Astrocyte (in vitro differentiated cells and primary cell): Measurements from ENCODE around the gene DYNLRB1. TPM values are rescaled to one million over a fixed set of nuclear protein-coding genes. Genes with fewer than 3 reads are reported as not detected.
A peak's percentile ranks its signal among the peaks of the same experiment; 100 is the strongest.
"Not testable (repeated sequence)": the region's sequence is repeated elsewhere in the genome, so short reads cannot be mapped to it uniquely, and the experiment has no call there.

Source experiments
- DNase-seq: peaks from one replicate; pipeline ENCODE4 v3.0.0-alpha.2; 2010; ENCODE audit warnings: low read depth
- FAIRE-seq: peaks from 2 replicates; lab custom pipeline; 2011; peaks lifted over from hg19 to GRCh38; lab: Jason Lieb, UNC
- H2AFZ ChIP-seq: 2 replicates; pipeline ENCODE4 v1.6.0; 2012; ENCODE audit warnings: low read depth, low read length, inconsistent platforms
- H3K27ac ChIP-seq: 2 replicates; pipeline ENCODE4 v1.5.1; 2011; ENCODE audit warnings: low read depth, low read length, inconsistent platforms
- H3K27me3 ChIP-seq: 2 replicates; pipeline ENCODE4 v1.6.0; 2011; ENCODE audit warnings: low read length, inconsistent platforms; ENCODE audit not compliant: insufficient read depth
- H3K36me3 ChIP-seq: 2 replicates; pipeline ENCODE4 v1.5.1; 2011; ENCODE audit warnings: low read length, inconsistent platforms; ENCODE audit not compliant: insufficient read depth
- H3K4me1 ChIP-seq: 2 replicates; pipeline ENCODE4 v1.5.1; 2011; ENCODE audit warnings: low read length, inconsistent platforms; ENCODE audit not compliant: insufficient read depth
- H3K4me2 ChIP-seq: 2 replicates; pipeline ENCODE4 v1.6.0; 2012; ENCODE audit warnings: low read length, inconsistent platforms
- H3K4me3 ChIP-seq: 2 replicates; pipeline ENCODE4 v1.5.1; 2011; ENCODE audit warnings: low read depth, mild to moderate bottlenecking, low read length, inconsistent platforms; ENCODE audit not compliant: insufficient read depth
- H3K79me2 ChIP-seq: 2 replicates; pipeline ENCODE4 v1.6.0; 2012; ENCODE audit warnings: mild to moderate bottlenecking, low read length, inconsistent platforms; ENCODE audit not compliant: insufficient read depth
- H3K9ac ChIP-seq: 2 replicates; pipeline ENCODE4 v1.6.0; 2012; ENCODE audit warnings: mild to moderate bottlenecking, low read length, inconsistent platforms
- H3K9me3 ChIP-seq: 2 replicates; pipeline ENCODE4 v1.5.1; 2012; ENCODE audit warnings: low read depth, mild to moderate bottlenecking, low read length, inconsistent platforms; ENCODE audit not compliant: insufficient read depth
- H4K20me1 ChIP-seq: 2 replicates; pipeline ENCODE4 v1.6.0; 2012; ENCODE audit warnings: low read length, inconsistent platforms; ENCODE audit not compliant: insufficient read depth
- H3K27ac Mint-ChIP-seq: one replicate; pipeline ENCODE4 v1.8.0; 2021; ENCODE audit warnings: mild to moderate bottlenecking, mixed read lengths; ENCODE audit not compliant: unreplicated experiment
- H3K27me3 Mint-ChIP-seq: one replicate; pipeline ENCODE4 v1.8.0; 2021; ENCODE audit warnings: low read depth, mixed read lengths; ENCODE audit not compliant: unreplicated experiment
- H3K36me3 Mint-ChIP-seq: one replicate; pipeline ENCODE4 v1.8.0; 2021; ENCODE audit warnings: low read depth, mixed read lengths; ENCODE audit not compliant: unreplicated experiment
- H3K4me1 Mint-ChIP-seq: one replicate; pipeline ENCODE4 v1.8.0; 2021; ENCODE audit warnings: low read depth, mixed read lengths; ENCODE audit not compliant: unreplicated experiment
- H3K4me3 Mint-ChIP-seq: one replicate; pipeline ENCODE4 v1.8.0; 2021; ENCODE audit warnings: mild to moderate bottlenecking, moderate library complexity, mixed read lengths; ENCODE audit not compliant: unreplicated experiment
- H3K9me3 Mint-ChIP-seq: one replicate; pipeline ENCODE4 v1.8.0; 2021; ENCODE audit warnings: mild to moderate bottlenecking, mixed read lengths; ENCODE audit not compliant: unreplicated experiment
- CTCF ChIP-seq: IDR thresholded peaks from 2 replicates; pipeline ENCODE4 v1.5.1; 2011; ENCODE audit warnings: low read depth, mild to moderate bottlenecking, inconsistent platforms, low read length, moderate library complexity; ENCODE audit not compliant: insufficient read depth
- EZH2 ChIP-seq: IDR thresholded peaks from 2 replicates; pipeline ENCODE4 v1.6.1; 2012; ENCODE audit warnings: mild to moderate bottlenecking, low read length, inconsistent platforms; ENCODE audit not compliant: insufficient read depth
- total RNA-seq: library from RNA; stranded (reverse); gene quantifications from 2 replicates; pipeline ENCODE4 v1.2.1, GENCODE V29; 2021

Gene DYNLRB1
- total RNA-seq, 1 donor from 2014 or later, result 118 TPM

- FAIRE-seq, result no peak
Observed at GRCh38 chr20:34514897-34515483, 1.2 kb upstream of the DYNLRB1 start.

GRCh38 chr20:34515484-34516246 lies 557 bp upstream of the DYNLRB1 start:
- Histone ChIP-seq H3K79me2 (peaks cover 42% of the 10 kb centered on the region), H3K27me3 (no peaks in the 10 kb centered on the region), H3K4me2 (peak overlapping the region; percentile 91), H3K9ac (peak overlapping the region; percentile 93), H3K27ac (peak overlapping the region; percentile 89), H3K9me3 (no peaks in the 10 kb centered on the region), H3K36me3 (peaks cover 5% of the 10 kb centered on the region), H4K20me1 (peaks cover 33% of the 10 kb centered on the region), H3K4me1 (peaks cover 19% of the 10 kb centered on the region), H2AFZ (no peak overlapping the region), H3K4me3 (peak overlapping the region; percentile 92)
- FAIRE-seq (no peak), DNase-seq (peak; percentile 42)
- H3K4me3 Mint-ChIP-seq, result peak overlapping the region; percentile 94
- H3K27ac Mint-ChIP-seq, result peak overlapping the region; percentile 97
- H3K4me1 Mint-ChIP-seq, result peaks cover 8% of the 10 kb centered on the region
- H3K9me3 Mint-ChIP-seq, result no peaks in the 10 kb centered on the region
- H3K36me3 Mint-ChIP-seq, result peaks cover 12% of the 10 kb centered on the region
- TF ChIP-seq CTCF (no peak), EZH2 (no peak)
- H3K27me3 Mint-ChIP-seq, result no peaks in the 10 kb centered on the region

More at GRCh38 chr20:34514897-34515483, 1.2 kb upstream of the DYNLRB1 start:
- peak overlapping the region; percentile 92 for H3K4me3 ChIP-seq
- peak overlapping the region; percentile 93 for H3K9ac ChIP-seq
- Mint-ChIP-seq H3K36me3 (peaks cover 14% of the 10 kb centered on the region), H3K27me3 (no peaks in the 10 kb centered on the region), H3K27ac (peak overlapping the region; percentile 97), H3K9me3 (no peaks in the 10 kb centered on the region), H3K4me3 (peak overlapping the region; percentile 94), H3K4me1 (peaks cover 9% of the 10 kb centered on the region)
- H3K4me2 ChIP-seq, result peak overlapping the region; percentile 91
- peaks cover 19% of the 10 kb centered on the region for H3K4me1 ChIP-seq
- peaks cover 8% of the 10 kb centered on the region for H3K36me3 ChIP-seq
- TF ChIP-seq CTCF (no peak), EZH2 (no peak)
- no peak for DNase-seq
- H3K9me3 ChIP-seq, result no peaks in the 10 kb centered on the region
- H4K20me1 ChIP-seq, result peaks cover 27% of the 10 kb centered on the region
- H3K79me2 ChIP-seq, result peaks cover 36% of the 10 kb centered on the region
- peak overlapping the region; percentile 89 for H3K27ac ChIP-seq
- H2AFZ ChIP-seq, result no peak overlapping the region
- H3K27me3 ChIP-seq, result no peaks in the 10 kb centered on the region

GRCh38 chr20:34517114-34517505 lies 888 bp downstream of the DYNLRB1 start:
- no peaks in the 10 kb centered on the region for H3K9me3 Mint-ChIP-seq
- Histone ChIP-seq H2AFZ (no peak overlapping the region), H3K27ac (peak overlapping the region; percentile 89), H3K4me2 (peak overlapping the region; percentile 91), H3K9ac (peak overlapping the region; percentile 93), H3K27me3 (no peaks in the 10 kb centered on the region), H3K79me2 (peaks cover 56% of the 10 kb centered on the region), H3K4me3 (peak overlapping the region; percentile 92), H3K36me3 (peaks cover 7% of the 10 kb centered on the region), H4K20me1 (peaks cover 47% of the 10 kb centered on the region), H3K4me1 (peaks cover 19% of the 10 kb centered on the region), H3K9me3 (no peaks in the 10 kb centered on the region)
- H3K27ac Mint-ChIP-seq, result peak overlapping the region; percentile 97
- DNase-seq (no peak), FAIRE-seq (no peak)
- TF ChIP-seq EZH2, result no peak
- no peak for TF ChIP-seq CTCF
- peaks cover 13% of the 10 kb centered on the region for H3K36me3 Mint-ChIP-seq
- peak overlapping the region; percentile 94 for H3K4me3 Mint-ChIP-seq
- no peaks in the 10 kb centered on the region for H3K27me3 Mint-ChIP-seq
- H3K4me1 Mint-ChIP-seq, result peaks cover 5% of the 10 kb centered on the region

- H3K9me3 ChIP-seq, DNase-seq, H2AFZ ChIP-seq, H3K9ac ChIP-seq, H3K27me3 ChIP-seq, H3K4me2 ChIP-seq, FAIRE-seq, H3K27ac ChIP-seq, H3K4me3 ChIP-seq, H3K9me3 Mint-ChIP-seq, H3K36me3 ChIP-seq, H3K27me3 Mint-ChIP-seq, H3K27ac Mint-ChIP-seq, H3K4me3 Mint-ChIP-seq: not testable (repeated sequence)
- H3K4me1 ChIP-seq, result peaks cover 33% of the 10 kb centered on the region
- H4K20me1 ChIP-seq, result peaks cover 65% of the 10 kb centered on the region
- peaks cover 73% of the 10 kb centered on the region for H3K79me2 ChIP-seq
- Mint-ChIP-seq H3K36me3 (peaks cover 14% of the 10 kb centered on the region), H3K4me1 (peaks cover 18% of the 10 kb centered on the region)
Observed at GRCh38 chr20:34518863-34519262, 2.6 kb downstream of the DYNLRB1 start.
